Measurements from ENCODE around the gene P2RX4. TPM values are rescaled to one million over a fixed set of nuclear protein-coding genes. Genes with fewer than 3 reads are reported as not detected.

P2RX4 gene
- total RNA-seq, 1 experiment from 2014 or later: 7.6 TPM

DNA sequence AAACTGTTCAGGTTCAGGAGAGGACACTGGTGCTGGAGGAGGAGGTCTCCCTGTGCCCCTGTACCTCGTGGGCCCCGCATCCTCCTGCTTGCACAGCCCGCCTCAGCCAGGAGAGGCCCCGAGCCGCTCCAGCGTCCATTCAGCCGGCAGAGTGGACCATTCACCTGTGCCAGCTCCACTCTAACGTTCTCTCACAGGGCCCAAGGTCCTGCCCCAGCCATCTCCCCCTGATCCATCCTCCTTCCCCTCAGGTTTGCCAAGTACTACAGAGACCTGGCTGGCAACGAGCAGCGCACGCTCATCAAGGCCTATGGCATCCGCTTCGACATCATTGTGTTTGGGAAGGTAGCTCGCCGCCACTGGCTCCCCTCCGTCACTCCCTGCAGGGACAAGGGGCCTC, 22.2 kb downstream of the P2RX4 start:
- Histone ChIP-seq H3K27ac (ENCODE audit: low read depth, low read length, poor library complexity, severe bottlenecking) (no peak overlapping the region), H3K9me3 (ENCODE audit: low read depth, low read length, poor library complexity, severe bottlenecking) (no peaks in the 10 kb centered on the region), H3K36me3 (ENCODE audit: insufficient read depth, low read length, poor library complexity, severe bottlenecking) (peaks cover under 1% of the 10 kb centered on the region), H3K4me3 (ENCODE audit: low read depth, low read length, poor library complexity, severe bottlenecking) (no peak overlapping the region), H3K4me1 (ENCODE audit: insufficient read depth, low read length, poor library complexity, severe bottlenecking) (no peaks in the 10 kb centered on the region), H3K27me3 (replicated peaks; ENCODE audit: insufficient read depth, low read depth, low read length, poor library complexity) (no peaks in the 10 kb centered on the region)
- BruUV-seq (replicated peaks): no TSS peak
- CTCF ChIA-PET: no interaction called here
- POLR2A ChIA-PET (ENCODE audit: low non-redundant PET): no interaction called here
- intact Hi-C loops (cut with micrococcal nuclease; ENCODE audit: unreplicated experiment): no loop called here
- no peak for DNase-seq (ENCODE audit: low spot score)
- no peak for TF ChIP-seq EZH2 (IDR thresholded peaks at IDR 0.05; ENCODE audit: borderline replicate concordance, low read depth, low read length, poor library complexity, severe bottlenecking)
- TF ChIP-seq, protein P1, sequence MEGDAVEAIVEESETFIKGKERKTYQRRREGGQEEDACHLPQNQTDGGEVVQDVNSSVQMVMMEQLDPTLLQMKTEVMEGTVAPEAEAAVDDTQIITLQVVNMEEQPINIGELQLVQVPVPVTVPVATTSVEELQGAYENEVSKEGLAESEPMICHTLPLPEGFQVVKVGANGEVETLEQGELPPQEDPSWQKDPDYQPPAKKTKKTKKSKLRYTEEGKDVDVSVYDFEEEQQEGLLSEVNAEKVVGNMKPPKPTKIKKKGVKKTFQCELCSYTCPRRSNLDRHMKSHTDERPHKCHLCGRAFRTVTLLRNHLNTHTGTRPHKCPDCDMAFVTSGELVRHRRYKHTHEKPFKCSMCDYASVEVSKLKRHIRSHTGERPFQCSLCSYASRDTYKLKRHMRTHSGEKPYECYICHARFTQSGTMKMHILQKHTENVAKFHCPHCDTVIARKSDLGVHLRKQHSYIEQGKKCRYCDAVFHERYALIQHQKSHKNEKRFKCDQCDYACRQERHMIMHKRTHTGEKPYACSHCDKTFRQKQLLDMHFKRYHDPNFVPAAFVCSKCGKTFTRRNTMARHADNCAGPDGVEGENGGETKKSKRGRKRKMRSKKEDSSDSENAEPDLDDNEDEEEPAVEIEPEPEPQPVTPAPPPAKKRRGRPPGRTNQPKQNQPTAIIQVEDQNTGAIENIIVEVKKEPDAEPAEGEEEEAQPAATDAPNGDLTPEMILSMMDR (conservative IDR thresholded peaks at IDR 0.05; ENCODE audit: low read depth, low read length): no peak

DNA sequence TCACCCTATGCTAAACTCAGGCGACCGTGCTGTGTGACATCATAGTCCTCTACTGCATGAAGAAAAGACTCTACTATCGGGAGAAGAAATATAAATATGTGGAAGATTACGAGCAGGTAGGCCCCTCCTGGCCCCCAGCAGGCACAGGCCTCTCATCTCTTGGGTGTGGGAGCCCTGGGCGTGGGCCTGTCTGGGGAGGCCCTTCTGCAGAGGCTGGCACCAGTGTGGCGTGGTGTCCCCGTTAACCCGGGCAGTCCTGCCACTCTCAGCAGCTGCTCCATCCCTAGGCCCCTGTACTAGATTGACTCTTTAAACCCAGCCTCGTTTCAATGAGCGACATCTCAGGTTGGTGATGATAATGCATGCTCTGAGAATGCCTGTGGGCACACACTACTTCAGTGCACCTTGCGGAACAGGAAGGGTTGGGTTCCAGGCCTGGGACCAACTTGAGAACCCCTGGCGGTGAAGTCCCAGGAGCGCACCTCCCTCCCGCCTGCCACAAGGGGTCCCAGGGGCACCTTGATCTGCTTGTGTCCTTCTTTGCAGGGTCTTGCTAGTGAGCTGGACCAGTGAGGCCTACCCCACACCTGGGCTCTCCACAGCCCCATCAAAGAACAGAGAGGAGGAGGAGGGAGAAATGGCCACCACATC, 23.2 kb downstream of the P2RX4 start:
- TF ChIP-seq, protein P1 (conservative IDR thresholded peaks at IDR 0.05; ENCODE audit: low read depth, low read length): no peak
- TF ChIP-seq EZH2 (IDR thresholded peaks at IDR 0.05; ENCODE audit: borderline replicate concordance, low read depth, low read length, poor library complexity, severe bottlenecking): no peak
- Histone ChIP-seq H3K27ac (ENCODE audit: low read depth, low read length, poor library complexity, severe bottlenecking) (no peak overlapping the region), H3K27me3 (replicated peaks; ENCODE audit: insufficient read depth, low read depth, low read length, poor library complexity) (no peaks in the 10 kb centered on the region), H3K9me3 (ENCODE audit: low read depth, low read length, poor library complexity, severe bottlenecking) (no peaks in the 10 kb centered on the region), H3K36me3 (ENCODE audit: insufficient read depth, low read length, poor library complexity, severe bottlenecking) (peaks cover 7% of the 10 kb centered on the region), H3K4me1 (ENCODE audit: insufficient read depth, low read length, poor library complexity, severe bottlenecking) (no peaks in the 10 kb centered on the region), H3K4me3 (ENCODE audit: low read depth, low read length, poor library complexity, severe bottlenecking) (no peak overlapping the region)
- POLR2A ChIA-PET (ENCODE audit: low non-redundant PET): no interaction called here
- no TSS peak for BruUV-seq (replicated peaks)
- DNase-seq (ENCODE audit: low spot score): no peak
- CTCF ChIA-PET: no interaction called here
- intact Hi-C loops (cut with micrococcal nuclease; ENCODE audit: unreplicated experiment): no loop called here

DNA sequence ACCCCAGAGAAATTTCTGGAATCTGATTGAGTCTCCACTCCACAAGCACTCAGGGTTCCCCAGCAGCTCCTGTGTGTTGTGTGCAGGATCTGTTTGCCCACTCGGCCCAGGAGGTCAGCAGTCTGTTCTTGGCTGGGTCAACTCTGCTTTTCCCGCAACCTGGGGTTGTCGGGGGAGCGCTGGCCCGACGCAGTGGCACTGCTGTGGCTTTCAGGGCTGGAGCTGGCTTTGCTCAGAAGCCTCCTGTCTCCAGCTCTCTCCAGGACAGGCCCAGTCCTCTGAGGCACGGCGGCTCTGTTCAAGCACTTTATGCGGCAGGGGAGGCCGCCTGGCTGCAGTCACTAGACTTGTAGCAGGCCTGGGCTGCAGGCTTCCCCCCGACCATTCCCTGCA, 23.7 kb downstream of the P2RX4 start:
- H3K27ac ChIP-seq (ENCODE audit: low read depth, low read length, poor library complexity, severe bottlenecking): no peak overlapping the region
- H3K9me3 ChIP-seq (ENCODE audit: low read depth, low read length, poor library complexity, severe bottlenecking): no peaks in the 10 kb centered on the region
- H3K36me3 ChIP-seq (ENCODE audit: insufficient read depth, low read length, poor library complexity, severe bottlenecking): peaks cover 7% of the 10 kb centered on the region
- ChIA-PET CTCF (no interaction called here), POLR2A (ENCODE audit: low non-redundant PET) (no interaction called here)
- no peaks in the 10 kb centered on the region for H3K4me1 ChIP-seq (ENCODE audit: insufficient read depth, low read length, poor library complexity, severe bottlenecking)
- TF ChIP-seq, protein P1 (conservative IDR thresholded peaks at IDR 0.05; ENCODE audit: low read depth, low read length): no peak
- no peak for TF ChIP-seq EZH2 (IDR thresholded peaks at IDR 0.05; ENCODE audit: borderline replicate concordance, low read depth, low read length, poor library complexity, severe bottlenecking)
- H3K27me3 ChIP-seq (replicated peaks; ENCODE audit: insufficient read depth, low read depth, low read length, poor library complexity): no peaks in the 10 kb centered on the region
- no peak overlapping the region for H3K4me3 ChIP-seq (ENCODE audit: low read depth, low read length, poor library complexity, severe bottlenecking)
- intact Hi-C loops (cut with micrococcal nuclease; ENCODE audit: unreplicated experiment): no loop called here
- DNase-seq (ENCODE audit: low spot score): no peak
- no TSS peak for BruUV-seq (replicated peaks)

Measured in A673 (cell line).